Neural cell (in vitro differentiated cells): Measurements from ENCODE around the gene PRKAG3. TPM values are rescaled to one million over a fixed set of nuclear protein-coding genes. Genes with fewer than 3 reads are reported as not detected.

Experiments
- H2AFZ ChIP-seq: fragments of 200-600, 300-800 bp; sonication (generic), shearing (Covaris generic); 2 replicates; pipeline ENCODE4 v1.6.0; 2014; ENCODE audit warnings: low read depth, mild to moderate bottlenecking, antibody characterized with exemption, low read length, moderate library complexity
- H3F3A ChIP-seq: fragments of 200-600 bp; shearing (Covaris generic); 2 replicates; pipeline ENCODE4 v1.6.1; 2016; ENCODE audit warnings: mild to moderate bottlenecking, moderate library complexity, mixed read lengths, antibody characterized with exemption, low read length; ENCODE audit not compliant: insufficient read depth, poor library complexity, severe bottlenecking
- H3K27ac ChIP-seq: fragments of 200-600, 300-800 bp; sonication (generic), shearing (Covaris generic); 2 replicates; pipeline ENCODE4 v1.5.1; 2014; ENCODE audit warnings: mild to moderate bottlenecking, low read length, moderate library complexity
- H3K27me3 ChIP-seq: fragments of 300-800, 200-600 bp; sonication (generic), shearing (Covaris generic); 2 replicates; pipeline ENCODE4 v1.6.0; 2014; ENCODE audit warnings: mild to moderate bottlenecking, low read depth, low read length, moderate library complexity; ENCODE audit not compliant: insufficient read depth
- H3K36me3 ChIP-seq: fragments of 300-800, 200-600 bp; sonication (generic), shearing (Covaris generic); 2 replicates; pipeline ENCODE4 v1.5.1; 2014; ENCODE audit warnings: mild to moderate bottlenecking, antibody characterized with exemption, low read length, moderate library complexity; ENCODE audit not compliant: insufficient read depth
- H3K4me2 ChIP-seq: fragments of 300-800, 200-600 bp; sonication (generic), shearing (Covaris generic); 2 replicates; pipeline ENCODE4 v1.6.0; 2014; ENCODE audit warnings: mild to moderate bottlenecking, low read length
- H3K4me3 ChIP-seq: fragments of 300-800, 200-600 bp; sonication (generic), shearing (Covaris generic); 2 replicates; pipeline ENCODE4 v1.5.1; 2014; ENCODE audit warnings: mild to moderate bottlenecking, low read length, moderate library complexity
- H3K79me2 ChIP-seq: fragments of 200-600 bp; shearing (Covaris generic); replicated peaks from 2 replicates; pipeline ENCODE4 v1.6.0; 2014; ENCODE audit warnings: mild to moderate bottlenecking, low read length, moderate library complexity; ENCODE audit not compliant: insufficient read depth
- H3K9ac ChIP-seq: fragments of 300-800, 200-600 bp; sonication (generic), shearing (Covaris generic); 2 replicates; pipeline ENCODE4 v1.6.1; 2016; ENCODE audit warnings: mild to moderate bottlenecking, low read length, mixed read lengths
- H3K9me2 ChIP-seq: fragments of 200-600 bp; shearing (Covaris generic); 2 replicates; pipeline ENCODE4 v1.6.1; 2016; ENCODE audit warnings: mild to moderate bottlenecking, low read length, mixed read lengths; ENCODE audit not compliant: insufficient read depth
- H3K9me3 ChIP-seq: fragments of 200-600, 300-800 bp; sonication (generic), shearing (Covaris generic); 2 replicates; pipeline ENCODE4 v1.6.1; 2016; ENCODE audit warnings: mild to moderate bottlenecking, mixed run types, low read length, moderate library complexity, mixed read lengths
- H4K20me1 ChIP-seq: fragments of 200-600 bp; shearing (Covaris generic); 2 replicates; pipeline ENCODE4 v1.6.1; 2016; ENCODE audit warnings: mild to moderate bottlenecking, mixed run types; ENCODE audit not compliant: insufficient read depth
- CTCF ChIP-seq: fragments of 450-650 bp; IDR thresholded peaks from 2 replicates; pipeline ENCODE4 v1.5.1; 2014; ENCODE audit warnings: antibody characterized with exemption, mild to moderate bottlenecking, moderate library complexity; ENCODE audit not compliant: poor library complexity, severe bottlenecking
- EP300 ChIP-seq: fragments of 450-650 bp; conservative IDR thresholded peaks from 2 replicates; pipeline ENCODE4 v1.6.1; 2014; ENCODE audit warnings: antibody characterized with exemption, mild to moderate bottlenecking, moderate library complexity; ENCODE audit not compliant: poor library complexity, severe bottlenecking
- EZH2 ChIP-seq: fragments of 200-600, 300-800 bp; shearing (Covaris generic), sonication (generic); IDR thresholded peaks from 2 replicates; pipeline ENCODE4 v1.6.1; 2014; ENCODE audit warnings: antibody characterized with exemption, low read length, borderline replicate concordance, mild to moderate bottlenecking; ENCODE audit not compliant: insufficient read depth, poor library complexity, severe bottlenecking
- MXI1 ChIP-seq: fragments of 450-650 bp; conservative IDR thresholded peaks from 2 replicates; pipeline ENCODE4 v1.6.1; 2014; ENCODE audit warnings: antibody characterized with exemption, mild to moderate bottlenecking; ENCODE audit not compliant: poor library complexity, severe bottlenecking
- POLR2AphosphoS5 ChIP-seq: IDR thresholded peaks from 2 replicates; pipeline ENCODE4 v1.6.1; 2012
- RAD21 ChIP-seq: fragments of 450-650 bp; conservative IDR thresholded peaks from 2 replicates; pipeline ENCODE4 v1.6.1; 2014; ENCODE audit warnings: antibody characterized with exemption, mild to moderate bottlenecking, moderate library complexity
- REST ChIP-seq: IDR thresholded peaks from 2 replicates; pipeline ENCODE4 v1.6.1; 2012; ENCODE audit warnings: borderline replicate concordance
- SMC3 ChIP-seq: fragments of 450-650 bp; conservative IDR thresholded peaks from 2 replicates; pipeline ENCODE4 v1.6.1; 2014; ENCODE audit warnings: antibody characterized with exemption, mild to moderate bottlenecking, moderate library complexity; ENCODE audit not compliant: poor library complexity
- TAF1 ChIP-seq: IDR thresholded peaks from 2 replicates; pipeline ENCODE4 v1.6.1; 2012; ENCODE audit warnings: low read depth
- polyA plus RNA-seq: library from polyadenylated mRNA; depleted of rRNA; stranded (reverse); fragments of >200 nt; gene quantifications from 2 replicates; pipeline ENCODE4 v1.2.3, GENCODE V29; 2014

PRKAG3 gene
- polyA plus RNA-seq, 1 donor from 2014 or later: not detected

- no peaks in the 10 kb centered on the region for H3F3A ChIP-seq
- H3K27me3 ChIP-seq: peaks cover 79% of the 10 kb centered on the region
- H3K27ac ChIP-seq: no peak overlapping the region
- H3K9ac ChIP-seq: no peak overlapping the region
- H3K79me2 ChIP-seq: no peaks in the 10 kb centered on the region
- no peak for TF ChIP-seq RAD21
- no peak for TF ChIP-seq SMC3
- no peak for TF ChIP-seq CTCF
- no peak for TF ChIP-seq REST
- TF ChIP-seq EP300: no peak
- TF ChIP-seq EZH2: no peak
- no peak for TF ChIP-seq TAF1
- TF ChIP-seq MXI1: no peak
- TF ChIP-seq POLR2AphosphoS5: no peak
- H3K36me3 ChIP-seq: no peaks in the 10 kb centered on the region
- no peaks in the 10 kb centered on the region for H4K20me1 ChIP-seq
- H3K9me3 ChIP-seq: no peaks in the 10 kb centered on the region
- no peaks in the 10 kb centered on the region for H3K9me2 ChIP-seq
- H2AFZ ChIP-seq: no peak overlapping the region
- no peak overlapping the region for H3K4me3 ChIP-seq
- H3K4me2 ChIP-seq: no peak overlapping the region
Observed at GRCh38 chr2:218867900-218868299, 36.3 kb upstream of the PRKAG3 start.

- Histone ChIP-seq H3F3A (no peaks in the 10 kb centered on the region), H3K9me2 (no peaks in the 10 kb centered on the region), H3K27ac (no peak overlapping the region), H3K36me3 (no peaks in the 10 kb centered on the region), H3K4me2 (no peak overlapping the region), H3K27me3 (peaks cover 79% of the 10 kb centered on the region), H4K20me1 (no peaks in the 10 kb centered on the region), H2AFZ (no peak overlapping the region), H3K9me3 (no peaks in the 10 kb centered on the region), H3K79me2 (no peaks in the 10 kb centered on the region), H3K4me3 (no peak overlapping the region), H3K9ac (no peak overlapping the region)
- TF ChIP-seq EP300 (no peak), REST (no peak), POLR2AphosphoS5 (no peak), EZH2 (no peak)
Observed at GRCh38 chr2:218865999-218866398, 34.4 kb upstream of the PRKAG3 start.
